Natural killer cell (primary cell): ENCODE measurements around the gene FKBP1B. TPM values are rescaled to one million over a fixed set of nuclear protein-coding genes. Genes with fewer than 3 reads are reported as not detected.
A peak's percentile ranks its signal among the peaks of the same experiment; 100 is the strongest.
"Not testable (repeated sequence)": the region's sequence is repeated elsewhere in the genome, so short reads cannot be mapped to it uniquely, and the experiment has no call there.

Experiments used
- ATAC-seq, 3 donors: fragments of 150-1000 bp in 2 of 3; fragments of 200-7000 bp in 1 of 3; cut with Tn5 transposase; 1 replicate in 1 of 3; 2 replicates in 2 of 3; pipeline ENCODE4 v1.10.0; 2021; ENCODE audit warnings: mild to moderate bottlenecking in 2 of 3, moderate library complexity in 2 of 3
- DNase-seq, 2 donors: peaks; one replicate each; pipeline versions ENCODE4 v3.0.0 to v3.0.0-alpha.2; 2013 to 2021; ENCODE audit warnings: mixed read lengths in 1 of 2
- H3K27ac ChIP-seq: one replicate; pipeline ENCODE4 v1.5.1; 2013; ENCODE audit warnings: mild to moderate bottlenecking, low read length
- H3K27me3 ChIP-seq: one replicate; pipeline ENCODE4 v1.6.1; 2013; ENCODE audit warnings: low read length; ENCODE audit not compliant: control insufficient read depth, insufficient read depth
- H3K36me3 ChIP-seq: one replicate; pipeline ENCODE4 v1.6.1; 2013; ENCODE audit warnings: low read length; ENCODE audit not compliant: control insufficient read depth, insufficient read depth
- H3K4me1 ChIP-seq: one replicate; pipeline ENCODE4 v1.6.1; 2013; ENCODE audit warnings: low read length; ENCODE audit not compliant: control insufficient read depth, insufficient read depth
- H3K4me3 ChIP-seq: one replicate; pipeline ENCODE4 v1.5.1; 2013; ENCODE audit warnings: low read length
- H3K9me3 ChIP-seq: one replicate; pipeline ENCODE4 v1.6.1; 2013; ENCODE audit warnings: low read length; ENCODE audit not compliant: control insufficient read depth, insufficient read depth
- H3K27ac Mint-ChIP-seq, 2 donors: one replicate each; pipeline ENCODE4 v1.8.0; 2022; ENCODE audit warnings: mild to moderate bottlenecking in 2 of 2, mixed read lengths in 2 of 2, moderate library complexity in 1 of 2
- H3K27me3 Mint-ChIP-seq, 2 donors: one replicate each; pipeline ENCODE4 v1.8.0; 2022; ENCODE audit warnings: low read depth in 2 of 2, mixed read lengths in 2 of 2
- H3K36me3 Mint-ChIP-seq: one replicate; pipeline ENCODE4 v1.8.0; 2022; ENCODE audit warnings: mixed read lengths
- H3K4me1 Mint-ChIP-seq, 2 donors: one replicate each; pipeline ENCODE4 v1.8.0; 2022; ENCODE audit warnings: mixed read lengths in 2 of 2
- H3K4me3 Mint-ChIP-seq: one replicate; pipeline ENCODE4 v1.8.0; 2022; ENCODE audit warnings: mild to moderate bottlenecking, moderate library complexity, mixed read lengths
- H3K9me3 Mint-ChIP-seq, 2 donors: one replicate each; pipeline ENCODE4 v1.8.0; 2022; ENCODE audit warnings: mixed read lengths in 2 of 2
- WGBS: methylation state at CpG from one replicate; pipeline ENCODE4 v1.1.7; 2013; ENCODE audit warnings: missing lambda C conversion rate; ENCODE audit not compliant: insufficient coverage; 5-methylcytosine and 5-hydroxymethylcytosine counted together
- intact Hi-C: fragments of 100-400 bp; cut with micrococcal nuclease; formaldehyde crosslinking; loops from one replicate; pipeline ENCODE4 v1.14.2; 2022
- total RNA-seq, 4 donors: library from RNA; stranded (reverse); fragments of 120-200 nt in 1 of 4; gene quantifications; one replicate each; pipeline versions ENCODE4 v1.2.3 to v1.2.4, GENCODE V29; 2013 to 2022
- TF ChIP-seq, protein P1 (sequence below): fragments of 200-600 bp; IDR thresholded peaks from one replicate; pipeline ENCODE4 v1.8.0; 2022; ENCODE audit warnings: antibody characterized with exemption

The FKBP1B gene
- total RNA-seq, 3 donors from 2014 or later (not counting 1 experiment from before 2014, with no cell fraction given): 1.5 to 3.4 (median 3.3) TPM

DNA sequence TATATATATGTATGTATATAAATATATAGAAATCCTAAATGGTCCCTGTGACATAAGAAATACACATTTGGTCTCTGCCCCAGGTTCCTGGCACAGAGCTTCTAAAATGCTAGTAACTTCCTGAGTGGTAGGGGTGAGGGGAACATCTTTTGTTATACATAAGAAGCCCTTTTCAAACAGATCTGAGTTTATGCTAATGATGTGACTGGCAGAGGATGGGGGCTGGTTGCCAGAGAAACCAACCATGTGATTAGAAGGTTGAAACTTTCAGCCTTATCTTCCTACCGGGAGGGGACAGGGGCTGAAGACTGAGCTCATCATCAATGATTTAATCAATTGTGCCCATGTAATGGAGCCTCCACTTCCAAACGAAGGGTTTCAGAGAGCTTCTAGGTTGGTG is 23.3 kb upstream of the FKBP1B start:
- no peak for DNase-seq
- H3K27me3 ChIP-seq: no peaks in the 10 kb centered on the region
- peaks cover 20% of the 10 kb centered on the region for H3K36me3 Mint-ChIP-seq
- peaks cover 38% of the 10 kb centered on the region for H3K36me3 ChIP-seq
- no peaks in the 10 kb centered on the region for H3K4me1 ChIP-seq
- TF ChIP-seq, protein P1, sequence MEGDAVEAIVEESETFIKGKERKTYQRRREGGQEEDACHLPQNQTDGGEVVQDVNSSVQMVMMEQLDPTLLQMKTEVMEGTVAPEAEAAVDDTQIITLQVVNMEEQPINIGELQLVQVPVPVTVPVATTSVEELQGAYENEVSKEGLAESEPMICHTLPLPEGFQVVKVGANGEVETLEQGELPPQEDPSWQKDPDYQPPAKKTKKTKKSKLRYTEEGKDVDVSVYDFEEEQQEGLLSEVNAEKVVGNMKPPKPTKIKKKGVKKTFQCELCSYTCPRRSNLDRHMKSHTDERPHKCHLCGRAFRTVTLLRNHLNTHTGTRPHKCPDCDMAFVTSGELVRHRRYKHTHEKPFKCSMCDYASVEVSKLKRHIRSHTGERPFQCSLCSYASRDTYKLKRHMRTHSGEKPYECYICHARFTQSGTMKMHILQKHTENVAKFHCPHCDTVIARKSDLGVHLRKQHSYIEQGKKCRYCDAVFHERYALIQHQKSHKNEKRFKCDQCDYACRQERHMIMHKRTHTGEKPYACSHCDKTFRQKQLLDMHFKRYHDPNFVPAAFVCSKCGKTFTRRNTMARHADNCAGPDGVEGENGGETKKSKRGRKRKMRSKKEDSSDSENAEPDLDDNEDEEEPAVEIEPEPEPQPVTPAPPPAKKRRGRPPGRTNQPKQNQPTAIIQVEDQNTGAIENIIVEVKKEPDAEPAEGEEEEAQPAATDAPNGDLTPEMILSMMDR: no peak
- no peak overlapping the region for H3K27ac Mint-ChIP-seq
- 100% methylated on average over 2 of the region's 2 CpGs for WGBS
- intact Hi-C loops: no loop called here
- H3K27ac ChIP-seq: no peak overlapping the region
- H3K27me3 Mint-ChIP-seq: no peaks in the 10 kb centered on the region
- H3K4me3 ChIP-seq: no peak overlapping the region
- ATAC-seq: no peak
- H3K9me3 Mint-ChIP-seq: no peaks in the 10 kb centered on the region
- H3K9me3 ChIP-seq: no peaks in the 10 kb centered on the region
- no peak overlapping the region for H3K4me3 Mint-ChIP-seq
- peaks cover 0 to 7% of the 10 kb centered on the region in 2 donors for H3K4me1 Mint-ChIP-seq

- intact Hi-C loops: no loop called here
- no peaks in the 10 kb centered on the region for H3K4me1 ChIP-seq
- Mint-ChIP-seq H3K27ac (no peak overlapping the region), H3K27me3 (no peaks in the 10 kb centered on the region), H3K4me1 (peaks cover 6 to 8% of the 10 kb centered on the region in 2 donors), H3K9me3 (no peaks in the 10 kb centered on the region), H3K4me3 (no peak overlapping the region), H3K36me3 (peaks cover 7% of the 10 kb centered on the region)
- H3K36me3 ChIP-seq: peaks cover 23% of the 10 kb centered on the region
- DNase-seq: no peak
- WGBS: 94% methylated on average over 9 of the region's 9 CpGs
- H3K4me3 ChIP-seq: no peak overlapping the region
- no peak for ATAC-seq
- no peak overlapping the region for H3K27ac ChIP-seq
- no peaks in the 10 kb centered on the region for H3K27me3 ChIP-seq
- TF ChIP-seq, protein P1: no peak
- no peaks in the 10 kb centered on the region for H3K9me3 ChIP-seq
Measured at GRCh38 chr2:24038786-24039499, 10.6 kb upstream of the FKBP1B start.

DNA sequence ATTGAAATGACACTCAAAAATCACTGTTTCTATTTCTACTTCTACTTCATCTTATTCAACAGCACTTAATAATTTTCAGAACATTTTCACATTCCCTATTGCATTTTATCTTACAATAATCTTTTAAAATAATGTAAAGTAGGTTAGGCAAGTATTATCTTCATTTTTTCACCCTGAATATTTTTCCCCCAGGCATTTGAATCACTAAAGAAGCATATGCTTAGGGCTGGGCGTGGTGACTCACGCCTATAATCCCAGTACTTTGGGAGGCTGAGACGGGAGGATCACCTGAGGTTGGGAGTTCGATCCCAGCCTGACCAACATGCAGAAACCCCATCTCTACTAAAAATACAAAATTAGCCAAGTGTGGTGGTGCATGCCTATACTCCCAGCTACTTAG is 9.0 kb upstream of the FKBP1B start:
- H3K9me3 ChIP-seq: no peaks in the 10 kb centered on the region
- intact Hi-C loops: no loop called here
- peaks cover 23% of the 10 kb centered on the region for H3K36me3 ChIP-seq
- H3K4me3 ChIP-seq: no peak overlapping the region
- no peak for DNase-seq
- TF ChIP-seq, protein P1: no peak
- ATAC-seq: no peak
- H3K27me3 ChIP-seq: no peaks in the 10 kb centered on the region
- Mint-ChIP-seq H3K27ac (no peak overlapping the region), H3K27me3 (no peaks in the 10 kb centered on the region), H3K36me3 (peaks cover 7% of the 10 kb centered on the region), H3K9me3 (no peaks in the 10 kb centered on the region), H3K4me1 (peaks cover 12 to 13% of the 10 kb centered on the region in 2 donors), H3K4me3 (no peak overlapping the region)
- H3K27ac ChIP-seq: no peak overlapping the region
- H3K4me1 ChIP-seq: no peaks in the 10 kb centered on the region
- 88% methylated on average over 2 of the region's 4 CpGs for WGBS

DNA sequence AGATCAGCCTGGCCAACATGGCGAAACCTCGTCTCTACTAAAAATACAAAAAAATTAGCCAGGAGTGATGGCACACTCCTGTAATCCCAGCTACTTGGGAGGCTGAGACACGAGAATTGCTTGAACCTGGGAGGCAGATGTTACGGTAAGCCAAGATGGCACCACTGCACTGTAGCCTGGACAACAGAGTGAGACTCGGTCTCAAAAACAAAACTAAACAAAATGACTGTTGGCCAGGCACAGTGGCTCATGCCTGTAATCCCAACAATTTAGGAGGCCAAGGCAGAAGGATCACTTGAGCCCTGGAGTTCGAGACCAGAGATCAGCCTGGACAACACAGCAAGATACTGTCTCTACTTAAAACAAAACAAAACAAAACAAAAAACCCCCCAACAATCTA is 6.4 kb upstream of the FKBP1B start:
- ATAC-seq, H3K4me1 ChIP-seq, H3K36me3 Mint-ChIP-seq, H3K27ac ChIP-seq, intact Hi-C loops, H3K27me3 Mint-ChIP-seq, H3K4me3 Mint-ChIP-seq, H3K27me3 ChIP-seq, H3K4me3 ChIP-seq, H3K9me3 ChIP-seq, DNase-seq, H3K9me3 Mint-ChIP-seq: not testable (repeated sequence)
- WGBS: 95% methylated on average over 6 of the region's 6 CpGs
- peaks cover 11% of the 10 kb centered on the region for H3K36me3 ChIP-seq
- peak overlapping the region in 1 of 2 donors; percentile 21 for H3K27ac Mint-ChIP-seq
- peaks cover 22 to 24% of the 10 kb centered on the region in 2 donors for H3K4me1 Mint-ChIP-seq
